H1 (cell line): ENCODE results near the gene FLRT2. TPM values are rescaled to one million over a fixed set of nuclear protein-coding genes. Genes with fewer than 3 reads are reported as not detected.

ENCODE experiments used
- CTCF ChIA-PET: fragments of 300-600 bp; sonication (Branson Sonifier 250); formaldehyde crosslinking; loops from one replicate; lab custom pipeline; 2021; ENCODE audit not compliant: partially characterized antibody; lab: Charles Lee
- POLR2A ChIA-PET: fragments of 300-600 bp; sonication (Branson Sonifier 250); formaldehyde crosslinking; loops from one replicate; lab custom pipeline; 2021; ENCODE audit warnings: inconsistent platforms; ENCODE audit not compliant: partially characterized antibody; lab: Charles Lee
- DNase-seq, 2 experiments: peaks; one replicate each; pipeline versions ENCODE4 v3.0.0 to v3.0.0-alpha.2; 2010 to 2022; ENCODE audit warnings: low spot score in 2 of 2, low read depth in 1 of 2, mixed read lengths in 1 of 2
- FAIRE-seq: peaks from 2 replicates; lab custom pipeline; 2011; peaks lifted over from hg19 to GRCh38; lab: Jason Lieb, UNC
- H2AFZ ChIP-seq: 2 replicates; pipeline ENCODE4 v1.8.1; 2012; ENCODE audit warnings: low read length, inconsistent platforms
- H2AK5ac ChIP-seq: 2 replicates; pipeline ENCODE4 v1.6.1; 2013; ENCODE audit warnings: low read depth, low read length
- H2BK120ac ChIP-seq: replicated peaks from 2 replicates; pipeline ENCODE3; 2013; ENCODE audit warnings: low read depth, low read length, inconsistent platforms
- H2BK12ac ChIP-seq: 2 replicates; pipeline ENCODE4 v1.6.1; 2013; ENCODE audit warnings: low read depth, low read length
- H2BK15ac ChIP-seq: 2 replicates; pipeline ENCODE4 v1.6.1; 2013; ENCODE audit warnings: low read length
- H2BK20ac ChIP-seq: 2 replicates; pipeline ENCODE4 v1.6.1; 2013; ENCODE audit warnings: low read length
- H2BK5ac ChIP-seq: 2 replicates; pipeline ENCODE4 v1.6.1; 2013; ENCODE audit warnings: low read depth, low read length
- H3K14ac ChIP-seq: 2 replicates; pipeline ENCODE4 v1.6.1; 2013; ENCODE audit warnings: inconsistent platforms; ENCODE audit not compliant: insufficient read length
- H3K18ac ChIP-seq: 2 replicates; pipeline ENCODE4 v1.6.1; 2013; ENCODE audit warnings: low read length; ENCODE audit errors: extremely low read depth
- H3K23ac ChIP-seq: 2 replicates; pipeline ENCODE4 v1.6.1; 2013; ENCODE audit warnings: inconsistent platforms; ENCODE audit not compliant: insufficient read length
- H3K23me2 ChIP-seq: 2 replicates; pipeline ENCODE4 v1.6.1; 2013; ENCODE audit warnings: low read depth, low read length
- H3K27ac ChIP-seq: 2 replicates; pipeline ENCODE4 v1.6.1; 2011; ENCODE audit warnings: low read depth, low read length, inconsistent platforms
- H3K27me3 ChIP-seq, 4 experiments: replicated peaks in 1 of 4; 1 replicate in 1 of 4; 2 replicates in 3 of 4; pipeline versions ENCODE4 v1.6.1 to v1.8.1; 2011 to 2013; ENCODE audit warnings: low read length in 3 of 4, mild to moderate bottlenecking in 3 of 4, inconsistent platforms in 2 of 4, mixed read lengths in 2 of 4, moderate library complexity in 1 of 4; ENCODE audit not compliant: control insufficient read depth in 3 of 4, insufficient read depth in 3 of 4; ENCODE audit errors: extremely low read depth in 1 of 4
- H3K36me3 ChIP-seq, 4 experiments: 2 replicates each; pipeline versions ENCODE4 v1.6.1 to v1.8.1; 2011 to 2013; ENCODE audit warnings: mild to moderate bottlenecking in 4 of 4, low read length in 3 of 4, moderate library complexity in 2 of 4, control low read depth in 1 of 4, inconsistent platforms in 1 of 4; ENCODE audit not compliant: insufficient read depth in 4 of 4, control insufficient read depth in 2 of 4
- H3K4ac ChIP-seq: replicated peaks from 2 replicates; pipeline ENCODE3; 2013; ENCODE audit warnings: low read length, low read depth, mixed read lengths, inconsistent platforms; ENCODE audit not compliant: insufficient read length
- H3K4me1 ChIP-seq, 4 experiments: replicated peaks in 1 of 4; 1 replicate in 1 of 4; 2 replicates in 3 of 4; pipeline versions ENCODE4 v1.6.1 to v1.8.1; 2011 to 2013; ENCODE audit warnings: low read length in 3 of 4, inconsistent platforms in 2 of 4, mixed read lengths in 1 of 4; ENCODE audit not compliant: insufficient read depth in 4 of 4, control insufficient read depth in 3 of 4
- H3K4me2 ChIP-seq, 2 experiments: 2 replicates each; pipeline versions ENCODE4 v1.6.1 to v1.8.1; 2011 to 2013; ENCODE audit warnings: low read depth in 2 of 2, low read length in 2 of 2, control low read depth in 1 of 2, inconsistent platforms in 1 of 2, mild to moderate bottlenecking in 1 of 2; ENCODE audit not compliant: insufficient read depth in 1 of 2
- H3K4me3 ChIP-seq, 4 experiments: fragments of 200-600, 300-600 bp in 1 of 4; sonication (generic), shearing (Covaris generic), sonication (Bioruptor Twin) in 1 of 4; 2 replicates each; pipeline versions ENCODE4 v1.5.1 to v1.8.1; 2011 to 2016; ENCODE audit warnings: low read length in 4 of 4, low read depth in 3 of 4, control low read depth in 2 of 4, inconsistent platforms in 2 of 4, mild to moderate bottlenecking in 2 of 4, mixed read lengths in 1 of 4, moderate library complexity in 1 of 4; ENCODE audit not compliant: insufficient read depth in 2 of 4; ENCODE audit errors: extremely low read depth in 1 of 4
- H3K56ac ChIP-seq: replicated peaks from 2 replicates; pipeline ENCODE3; 2013; ENCODE audit warnings: low read depth, mild to moderate bottlenecking, mixed read lengths, low read length, inconsistent platforms; ENCODE audit not compliant: insufficient read length
- H3K79me1 ChIP-seq: 2 replicates; pipeline ENCODE4 v1.6.1; 2013; ENCODE audit warnings: low read depth, low read length, control low read depth
- H3K79me2 ChIP-seq, 2 experiments: 2 replicates each; pipeline versions ENCODE4 v1.6.1 to v1.8.1; 2012 to 2013; ENCODE audit warnings: low read length in 2 of 2, mild to moderate bottlenecking in 2 of 2, inconsistent platforms in 1 of 2; ENCODE audit not compliant: insufficient read depth in 2 of 2, control insufficient read depth in 1 of 2
- H3K9ac ChIP-seq, 4 experiments: replicated peaks in 1 of 4; 1 replicate in 1 of 4; 2 replicates in 3 of 4; pipeline versions ENCODE4 v1.6.1 to v1.8.1; 2011 to 2013; ENCODE audit warnings: low read depth in 3 of 4, low read length in 3 of 4, control low read depth in 2 of 4, mild to moderate bottlenecking in 2 of 4, moderate library complexity in 2 of 4, inconsistent platforms in 1 of 4; ENCODE audit errors: extremely low read depth in 1 of 4
- H3K9me3 ChIP-seq, 2 experiments: 2 replicates each; pipeline versions ENCODE4 v1.6.1 to v1.8.1; 2012 to 2013; ENCODE audit warnings: mild to moderate bottlenecking in 2 of 2, moderate library complexity in 2 of 2, control low read depth in 1 of 2, inconsistent platforms in 1 of 2, low read depth in 1 of 2, low read length in 1 of 2, mixed read lengths in 1 of 2; ENCODE audit not compliant: insufficient read depth in 2 of 2
- H4K20me1 ChIP-seq, 2 experiments: replicated peaks in 1 of 2; 2 replicates each; pipeline versions ENCODE3 to v1.8.1; 2011 to 2013; ENCODE audit warnings: inconsistent platforms in 2 of 2, low read length in 2 of 2, mild to moderate bottlenecking in 1 of 2; ENCODE audit not compliant: insufficient read depth in 2 of 2, control insufficient read depth in 1 of 2
- H4K5ac ChIP-seq: 2 replicates; pipeline ENCODE4 v1.6.1; 2013; ENCODE audit warnings: low read length, low read depth, mixed read lengths, inconsistent platforms; ENCODE audit not compliant: insufficient read length
- H4K8ac ChIP-seq: 2 replicates; pipeline ENCODE4 v1.8.0; 2013; ENCODE audit warnings: mild to moderate bottlenecking, moderate library complexity, low read length, inconsistent platforms; ENCODE audit not compliant: insufficient read depth; ENCODE audit errors: extremely low read depth
- H4K91ac ChIP-seq: replicated peaks from 2 replicates; pipeline ENCODE3; 2013; ENCODE audit warnings: low read length, mixed read lengths, inconsistent platforms; ENCODE audit not compliant: insufficient read length
- CBX5 ChIP-seq: fragments of 300-800, 300-1000 bp; sonication (generic); IDR thresholded peaks from 2 replicates; pipeline ENCODE4 v1.7.1; 2016; ENCODE audit warnings: antibody characterized with exemption, low read length, low read depth
- CTBP2 ChIP-seq: IDR thresholded peaks from 2 replicates; pipeline ENCODE4 v1.7.0; 2011; ENCODE audit warnings: borderline replicate concordance, mild to moderate bottlenecking, moderate library complexity, mixed read lengths, low read length; ENCODE audit not compliant: insufficient read depth, insufficient read length
- JUN ChIP-seq: IDR thresholded peaks from 2 replicates; pipeline ENCODE4 v1.6.1; 2011; ENCODE audit warnings: low read depth, mild to moderate bottlenecking, improper control_type of control experiment, low read length
- KDM1A ChIP-seq: fragments of 200-600, 300-600 bp; sonication (generic); IDR thresholded peaks from 2 replicates; pipeline ENCODE4 v1.7.1; 2016; ENCODE audit warnings: mild to moderate bottlenecking, low read length, borderline replicate concordance
- KDM4A ChIP-seq: IDR thresholded peaks from one replicate; pipeline ENCODE4 v1.7.1; 2012; ENCODE audit warnings: low read depth, mild to moderate bottlenecking, moderate library complexity, low read length, inconsistent platforms; ENCODE audit not compliant: severe bottlenecking
- NANOG ChIP-seq: IDR thresholded peaks from 2 replicates; pipeline ENCODE4 v1.6.1; 2011; ENCODE audit warnings: low read length, low read depth, mild to moderate bottlenecking, inconsistent platforms; ENCODE audit not compliant: insufficient read depth, poor library complexity, severe bottlenecking
- PHF8 ChIP-seq: fragments of 200-600 bp; sonication (generic); conservative IDR thresholded peaks from 2 replicates; pipeline ENCODE4 v1.7.1; 2012; ENCODE audit warnings: low read depth, mild to moderate bottlenecking, inconsistent platforms, low read length, moderate library complexity
- RBBP5 ChIP-seq: IDR thresholded peaks from 2 replicates; pipeline ENCODE4 v1.7.1; 2012; ENCODE audit warnings: low read depth, mild to moderate bottlenecking, inconsistent platforms, low read length, moderate library complexity, borderline replicate concordance
- SUZ12 ChIP-seq: fragments of 200-600 bp; sonication (generic); IDR thresholded peaks from 2 replicates; pipeline ENCODE4 v1.6.1; 2012; ENCODE audit warnings: mild to moderate bottlenecking, inconsistent platforms, low read length, moderate library complexity, mixed read lengths
- WGBS, 2 experiments: shearing (Covaris generic) in 1 of 2; methylation state at CpG; one replicate each; pipeline versions ENCODE4 v1.1.6 to v1.1.7; 2013 to 2015; ENCODE audit warnings: low lambda C conversion rate in 2 of 2, mixed read lengths in 2 of 2, inconsistent platforms in 1 of 2, low coverage in 1 of 2, missing lambda C conversion rate in 1 of 2; ENCODE audit not compliant: insufficient replicate concordance in 2 of 2, insufficient coverage in 1 of 2, insufficient read length in 1 of 2; ENCODE audit errors: extremely low coverage in 1 of 2, missing lambda C conversion rate in 1 of 2; 5-methylcytosine and 5-hydroxymethylcytosine counted together
- polyA plus RNA-seq, 7 experiments: library from polyadenylated mRNA; depleted of rRNA in 3 of 7; stranded (reverse) in 5 of 7; unstranded in 2 of 7; fragments of >200 nt in 5 of 7; fragments of 200-250 nt in 2 of 7; gene quantifications; 1 replicate in 5 of 7; 2 replicates in 1 of 7; 4 replicates in 1 of 7; pipeline versions ENCODE4 v1.2.1 to v1.2.3, GENCODE V29; 2011 to 2013; ENCODE audit warnings: missing spikeins in 2 of 7, mixed read lengths in 2 of 7
- total RNA-seq: library from RNA; stranded (reverse); fragmentation: NEBNext Ultra II Directional; extraction: Animal tissue kit (Norgen Biotek cat#: 25700); gene quantifications from 2 replicates; pipeline ENCODE4 v1.2.1, GENCODE V29; 2021
- TF ChIP-seq, protein P1 (sequence below): IDR thresholded peaks from 2 replicates; pipeline ENCODE4 v1.6.1; 2012; ENCODE audit warnings: inconsistent platforms

The FLRT2 gene
- total and polyA plus RNA-seq, 2 of the 8 experiments (the other 6 are each of a cell fraction or from before 2014, with no cell fraction given): 2.4 to 6.9 TPM

- CTCF ChIA-PET: interaction anchor here (0.6 to 2.7 kb wide), 21 partner anchors 11 to 1033 kb away, joined by 3 to 12 read pairs (median 4); no protein-coding TSS in a partner anchor
- peaks cover 0 to 2% of the 10 kb centered on the region in 2 experiments for H4K20me1 ChIP-seq
- peak overlapping the region; percentile 53; the same call in 1 of the 2 replicates for H2BK12ac ChIP-seq
- 0 out of 2 replicates have a peak overlapping the region, but pooled peaks have one; percentile 48 for H2BK20ac ChIP-seq
- H3K23me2 ChIP-seq: peaks cover 43% of the 10 kb centered on the region
- no peak for DNase-seq
- H3K79me2 ChIP-seq: no peaks in the 10 kb centered on the region
- no peak overlapping the region for H4K91ac ChIP-seq
- peak overlapping the region; percentile 52 for H3K56ac ChIP-seq
- no peak overlapping the region for H3K4ac ChIP-seq
- H4K8ac ChIP-seq: no peak overlapping the region
- peak overlapping the region; percentile 53 to 76 (median 68) for H3K4me3 ChIP-seq
- 2% methylated on average over 29 of the region's 29 CpGs; no CpG with 5 or more reads in 1 of the 2 experiments for WGBS, 2 experiments
- POLR2A ChIA-PET: no interaction called here
- H3K36me3 ChIP-seq: no peaks in the 10 kb centered on the region
- H3K4me2 ChIP-seq: peak overlapping the region; percentile 94 to 99
- peaks cover 7 to 28% (median 10%) of the 10 kb centered on the region in 4 experiments for H3K4me1 ChIP-seq
- H2BK120ac ChIP-seq: no peak overlapping the region
- no peak overlapping the region for H3K9ac ChIP-seq
- no peaks in the 10 kb centered on the region for H3K9me3 ChIP-seq
- no peak overlapping the region for H3K27ac ChIP-seq
- H3K23ac ChIP-seq: no peak overlapping the region
- no peak for FAIRE-seq
- no peak overlapping the region for H2BK15ac ChIP-seq
- H2AFZ ChIP-seq: peak overlapping the region; percentile 97; the same call in 1 of the 2 replicates
- H3K14ac ChIP-seq: no peak overlapping the region
- no peak overlapping the region for H2BK5ac ChIP-seq
- no peak overlapping the region for H3K18ac ChIP-seq
- H3K79me1 ChIP-seq: no peaks in the 10 kb centered on the region
- H3K27me3 ChIP-seq: peaks cover 25 to 51% (median 44%) of the 10 kb centered on the region in 4 experiments
- H4K5ac ChIP-seq: no peak overlapping the region
- no peak overlapping the region for H2AK5ac ChIP-seq
- no peak for TF ChIP-seq NANOG
- no peak for TF ChIP-seq CBX5
- TF ChIP-seq, protein P1, sequence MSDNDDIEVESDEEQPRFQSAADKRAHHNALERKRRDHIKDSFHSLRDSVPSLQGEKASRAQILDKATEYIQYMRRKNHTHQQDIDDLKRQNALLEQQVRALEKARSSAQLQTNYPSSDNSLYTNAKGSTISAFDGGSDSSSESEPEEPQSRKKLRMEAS: no peak
- TF ChIP-seq RBBP5: no peak
- TF ChIP-seq PHF8: no peak
- TF ChIP-seq JUN: no peak
- TF ChIP-seq SUZ12: peak; percentile 49; the same call in 1 of the 2 replicates
- no peak for TF ChIP-seq KDM1A
- no peak for TF ChIP-seq CTBP2
- TF ChIP-seq KDM4A: peak; percentile 13
These were observed 880 bp upstream of the FLRT2 start for GRCh38 chr14:85528897-85529631.
